NCI-H82 treated with DMSO at 0.1 percent for 48 hours (cell line): ENCODE results near the gene ATG13.
"Not testable (repeated sequence)": the region's sequence is repeated elsewhere in the genome, so short reads cannot be mapped to it uniquely, and the experiment has no call there.

ENCODE experiments used
- DNase-seq: peaks from one replicate; lab custom pipeline; 2025; ENCODE audit not compliant: unreplicated experiment; lab: John Stamatoyannopoulos, UW

ATG13 gene

GRCh38 chr11:46617134-46617971 lies at the start of gene ATG13, which contains the start of gene HARBI1:
Gene ATG13 (plus strand): TSS chr11:46617553. CDS start chr11:46644292, 26,739 bp downstream.
Gene HARBI1 (minus strand): TSS chr11:46617227. CDS start chr11:46616237, 990 bp downstream.
- DNase-seq: peak; percentile 64

GRCh38 chr11:46570790-46571398 lies 46.5 kb upstream of the ATG13 start:
- no peak for DNase-seq

- DNase-seq: no peak
Measured at GRCh38 chr11:46574656-46575055, 42.7 kb upstream of the ATG13 start.

- no peak for DNase-seq
Measured at GRCh38 chr11:46577058-46577457, 40.3 kb upstream of the ATG13 start.

GRCh38 chr11:46582588-46582987 lies 34.8 kb upstream of the ATG13 start:
- DNase-seq: no peak

- DNase-seq: not testable (repeated sequence)
Measured at GRCh38 chr11:46583513-46583912, 33.8 kb upstream of the ATG13 start.

- DNase-seq: no peak
Measured at GRCh38 chr11:46588131-46588530, 29.2 kb upstream of the ATG13 start.

- peak; percentile 26 for DNase-seq
Measured at GRCh38 chr11:46588915-46589314, 28.4 kb upstream of the ATG13 start.

GRCh38 chr11:46590740-46591605 lies 26.4 kb upstream of the ATG13 start:
- no peak for DNase-seq

GRCh38 chr11:46593550-46594373 lies 23.6 kb upstream of the ATG13 start, which contains the start of gene AMBRA1:
Gene AMBRA1 (minus strand): TSS chr11:46594023. CDS start chr11:46548380, 45,643 bp downstream.
- peak; percentile 82 for DNase-seq

- no peak for DNase-seq
Measured at GRCh38 chr11:46594374-46594700, 23.0 kb upstream of the ATG13 start.

- DNase-seq: no peak
Measured at GRCh38 chr11:46594785-46595184, 22.6 kb upstream of the ATG13 start.

- no peak for DNase-seq
Measured at GRCh38 chr11:46597155-46597554, 20.2 kb upstream of the ATG13 start.

GRCh38 chr11:46597609-46598219 lies 19.6 kb upstream of the ATG13 start:
- no peak for DNase-seq

GRCh38 chr11:46599340-46600193 lies 17.8 kb upstream of the ATG13 start:
- no peak for DNase-seq

- DNase-seq: no peak
Measured at GRCh38 chr11:46600194-46600960, 17.0 kb upstream of the ATG13 start.

- no peak for DNase-seq
Measured at GRCh38 chr11:46601129-46601528, 16.2 kb upstream of the ATG13 start.

- no peak for DNase-seq
Measured at GRCh38 chr11:46603704-46604308, 13.5 kb upstream of the ATG13 start.
